ENCODE measurements around the gene FOXO4.

FOXO4 gene

DNA sequence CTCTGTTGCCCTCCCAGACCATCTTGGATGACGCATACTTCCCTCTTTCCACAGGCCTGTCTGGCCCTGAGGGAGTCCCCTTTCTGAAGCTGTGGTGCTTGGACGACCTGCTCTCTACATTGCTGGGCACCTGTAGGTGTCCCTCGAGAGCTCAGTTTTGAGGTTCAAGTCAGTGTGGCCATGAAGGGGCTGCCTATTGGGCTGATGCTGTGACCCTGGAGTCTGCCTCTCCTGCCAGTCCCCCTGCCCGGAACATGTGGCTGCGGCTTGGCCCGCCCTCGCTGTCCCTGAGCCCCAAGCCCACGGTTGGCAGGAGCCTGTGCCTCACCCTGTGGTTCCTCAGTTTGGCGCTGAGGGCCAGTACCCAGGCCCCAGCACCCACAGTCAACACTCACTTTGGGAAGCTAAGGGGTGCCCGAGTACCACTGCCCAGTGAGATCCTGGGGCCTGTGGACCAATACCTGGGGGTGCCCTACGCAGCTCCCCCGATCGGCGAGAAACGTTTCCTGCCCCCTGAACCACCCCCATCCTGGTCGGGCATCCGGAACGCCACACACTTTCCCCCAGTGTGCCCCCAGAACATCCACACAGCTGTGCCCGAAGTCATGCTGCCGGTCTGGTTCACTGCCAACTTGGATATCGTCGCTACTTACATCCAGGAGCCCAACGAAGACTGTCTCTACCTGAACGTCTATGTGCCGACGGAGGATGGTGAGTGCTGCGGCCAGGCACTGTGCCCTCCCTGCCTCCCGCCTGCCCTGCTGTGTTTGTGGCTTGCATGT is 52.0 kb downstream of the FOXO4 start:
- no peak for DNase-seq

DNA sequence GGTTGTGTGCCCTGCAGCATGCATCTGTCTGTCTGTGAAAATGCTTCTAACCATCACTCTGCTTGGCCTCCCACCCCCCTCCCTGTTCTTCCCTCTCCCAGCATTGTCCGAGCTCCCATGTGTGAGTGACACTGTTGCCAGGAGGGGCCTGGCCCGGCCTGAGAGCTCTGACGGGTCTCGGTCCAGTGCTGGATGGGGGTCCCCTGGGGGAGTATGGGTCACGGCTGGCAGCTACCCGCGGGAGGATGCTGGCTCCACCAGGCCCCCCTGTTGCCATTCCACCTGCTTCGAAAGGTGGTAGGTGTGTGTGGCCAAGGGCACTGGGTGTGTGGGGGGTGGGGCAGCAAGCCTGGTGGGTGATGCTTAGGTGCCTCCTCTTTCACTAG is 52.6 kb downstream of the FOXO4 start:
- DNase-seq: no peak

GRCh38 chrX:71151366-71151765 is 55.7 kb downstream of the FOXO4 start:
- DNase-seq: no peak
